Inflammatory macrophage treated with lipopolysaccharide for 1 hour (primary cell): ENCODE measurements around the gene VWA5A.
"Not testable (repeated sequence)": the region's sequence is repeated elsewhere in the genome, so short reads cannot be mapped to it uniquely, and the experiment has no call there.

Source experiments
- DNase-seq, 2 donors: peaks; one replicate each; pipeline ENCODE4 v3.0.0-alpha.2; 2020 to 2022

The VWA5A gene

GRCh38 chr11:124093330-124093729 lies 21.9 kb upstream of the VWA5A start:
- DNase-seq, result no peak

- DNase-seq, result no peak
Measured at GRCh38 chr11:124094731-124095130, 20.5 kb upstream of the VWA5A start.

GRCh38 chr11:124096364-124096763 lies 18.9 kb upstream of the VWA5A start:
- DNase-seq, result no peak

GRCh38 chr11:124098141-124098540 lies 17.1 kb upstream of the VWA5A start:
- no peak for DNase-seq

GRCh38 chr11:124101737-124102136 lies 13.5 kb upstream of the VWA5A start:
- DNase-seq, result peak; percentile 59 to 77

GRCh38 chr11:124108156-124108555 lies 7.1 kb upstream of the VWA5A start:
- peak in 1 of 2 donors; percentile 24 for DNase-seq

- no peak for DNase-seq
Measured at GRCh38 chr11:124109377-124109776, 5.9 kb upstream of the VWA5A start.

- no peak for DNase-seq
Measured at GRCh38 chr11:124110201-124110600, 5.0 kb upstream of the VWA5A start.

GRCh38 chr11:124113890-124114289 lies 1.4 kb upstream of the VWA5A start:
- DNase-seq, result peak; percentile 38 to 54

- no peak for DNase-seq
Measured at GRCh38 chr11:124115782-124116616, 749 bp downstream of the VWA5A start.

GRCh38 chr11:124119103-124119502 lies 3.9 kb downstream of the VWA5A start:
- DNase-seq, result no peak

- DNase-seq, result no peak
Measured at GRCh38 chr11:124120891-124121290, 5.6 kb downstream of the VWA5A start.

GRCh38 chr11:124122123-124122522 lies 6.9 kb downstream of the VWA5A start:
- no peak for DNase-seq

- DNase-seq, result no peak
Measured at GRCh38 chr11:124123622-124124021, 8.4 kb downstream of the VWA5A start.

- not testable (repeated sequence) for DNase-seq
Measured at GRCh38 chr11:124127134-124127533, 11.9 kb downstream of the VWA5A start.

- no peak for DNase-seq
Measured at GRCh38 chr11:124143034-124143433, 27.8 kb downstream of the VWA5A start.

GRCh38 chr11:124147951-124148350 lies 32.7 kb downstream of the VWA5A start:
- no peak for DNase-seq

GRCh38 chr11:124150684-124151083 lies 35.4 kb downstream of the VWA5A start:
- peak; percentile 13 to 41 for DNase-seq

- no peak for DNase-seq
Measured at GRCh38 chr11:124152770-124153407, 37.6 kb downstream of the VWA5A start.

- no peak for DNase-seq
Measured at GRCh38 chr11:124153821-124154220, 38.6 kb downstream of the VWA5A start.

- DNase-seq, result no peak
Measured at GRCh38 chr11:124159481-124159880, 44.2 kb downstream of the VWA5A start.

- no peak for DNase-seq
Measured at GRCh38 chr11:124160986-124161385, 45.7 kb downstream of the VWA5A start.

GRCh38 chr11:124167826-124168231 lies 52.6 kb downstream of the VWA5A start:
- no peak for DNase-seq

GRCh38 chr11:124168796-124169195 lies 53.5 kb downstream of the VWA5A start:
- no peak for DNase-seq
